Psoas muscle (tissue), 8 donors: ENCODE measurements around the gene CNDP2. TPM values are rescaled to one million over a fixed set of nuclear protein-coding genes. Genes with fewer than 3 reads are reported as not detected.

Experiments used
- ATAC-seq, 4 donors: fragments of 200-7000 bp; cut with Tn5 transposase; one replicate each; pipeline ENCODE4 v1.9.1; 2020; ENCODE audit warnings: moderate library complexity in 3 of 4, mild to moderate bottlenecking in 2 of 4
- DNase-seq, 2 donors: peaks; one replicate each; pipeline ENCODE4 v3.0.0-alpha.2; 2020
- H3K27ac ChIP-seq: fragments of 200-600 bp; one replicate; pipeline ENCODE4 v1.8.0; 2022
- H3K27me3 ChIP-seq, 3 donors: fragments of 200-600 bp in 1 of 3; one replicate each; pipeline versions ENCODE4 v1.6.1 to v1.8.0; 2013 to 2022; ENCODE audit warnings: low read length in 2 of 3, mild to moderate bottlenecking in 2 of 3, moderate library complexity in 1 of 3; ENCODE audit not compliant: insufficient read depth in 3 of 3
- H3K36me3 ChIP-seq, 2 donors: fragments of 200-600 bp in 1 of 2; one replicate each; pipeline versions ENCODE4 v1.6.1 to v1.8.0; 2013 to 2022; ENCODE audit warnings: low read depth in 1 of 2, mild to moderate bottlenecking in 1 of 2, moderate library complexity in 1 of 2; ENCODE audit not compliant: insufficient read depth in 1 of 2
- H3K4me1 ChIP-seq: fragments of 200-600 bp; one replicate; pipeline ENCODE4 v1.8.0; 2022
- H3K4me3 ChIP-seq: fragments of 200-600 bp; one replicate; pipeline ENCODE4 v1.8.0; 2022; ENCODE audit warnings: mild to moderate bottlenecking
- H3K9me3 ChIP-seq: fragments of 200-600 bp; one replicate; pipeline ENCODE4 v1.8.0; 2022
- CTCF ChIP-seq: fragments of 200-600 bp; IDR thresholded peaks from one replicate; pipeline ENCODE4 v1.8.0; 2022; ENCODE audit warnings: antibody characterized with exemption
- WGBS, 3 donors: extraction: QIAGEN DNeasy Blood & Tissue Kit; methylation state at CpG; one replicate each; pipeline versions ENCODE4 v1.1.6 to v1.1.7; 2013; 5-methylcytosine and 5-hydroxymethylcytosine counted together
- intact Hi-C, 2 donors: fragments of 100-400 bp; cut with DNase I; formaldehyde crosslinking; loops; one replicate each; pipeline versions ENCODE4 v1.11.0 to v1.14.2; 2022
- polyA plus RNA-seq, 3 donors: library from polyadenylated mRNA; stranded (reverse); fragments of 200-250 nt; gene quantifications; one replicate each; pipeline ENCODE4 v1.2.3, GENCODE V29; 2013
- total RNA-seq, 4 donors: library from RNA; stranded (reverse); fragmentation: NEBNext Ultra II Directional in 2 of 4; extraction: Animal tissue kit (Norgen Biotek cat#: 25700) in 2 of 4; gene quantifications; one replicate each; pipeline versions ENCODE4 v1.2.1 to v1.2.4, GENCODE V29; 2021 to 2023
- donor health status: healthy with polysubstance abuse.
- donor health status: DM: no; HTN: no; CAD: no; lungs with moderate emphysema.
- donor health status: Bipolar disorder and iron deficiency.
- donor health status: healthy.
- donor health status: DM: yes; HTN: yes; CAD: no.
- donor health status: DM: no; HTN: no; CAD: no.
- donor health status: DM: no; HTN: no; CAD: no.
- donor health status: DM: yes; HTN: yes; CAD: no.

Gene CNDP2
- total and polyA plus RNA-seq, 7 donors = 24.3 to 51.9 (median 41.4) TPM

GRCh38 chr18:74539289-74539688, 43.1 kb downstream of the CNDP2 start:
- no peak for DNase-seq
- no peak for ATAC-seq
- H3K36me3 ChIP-seq = no peaks in the 10 kb centered on the region
- H3K9me3 ChIP-seq = no peaks in the 10 kb centered on the region
- H3K27ac ChIP-seq = no peak overlapping the region
- no peak for TF ChIP-seq CTCF
- WGBS, 3 donors = 77 to 84% (median 78%) methylated on average over 11 of the region's 11 CpGs
- H3K4me1 ChIP-seq = no peaks in the 10 kb centered on the region
- H3K4me3 ChIP-seq = no peak overlapping the region
- intact Hi-C loops = loop anchor here in 1 of 2 donors (10.0 kb wide), 1 partner anchor 64 kb away; no protein-coding TSS in a partner anchor
- peaks cover 0 to 4% (median 0%) of the 10 kb centered on the region in 3 donors for H3K27me3 ChIP-seq

- Histone ChIP-seq H3K9me3 (no peaks in the 10 kb centered on the region), H3K4me3 (no peak overlapping the region), H3K4me1 (no peaks in the 10 kb centered on the region), H3K27me3 (peaks cover 0 to 4% (median 0%) of the 10 kb centered on the region in 3 donors), H3K36me3 (no peaks in the 10 kb centered on the region), H3K27ac (no peak overlapping the region)
- DNase-seq (no peak), ATAC-seq (no peak)
- intact Hi-C loops = loop anchor here in 1 of 2 donors (10.0 kb wide), 1 partner anchor 196 kb away; no protein-coding TSS in a partner anchor
- WGBS, 3 donors = 49 to 54% (median 53%) methylated on average over 20 of the region's 20 CpGs
- no peak for TF ChIP-seq CTCF
These were observed 44.7 kb downstream of the CNDP2 start for GRCh38 chr18:74540652-74541421.

GRCh38 chr18:74541703-74542555, 45.8 kb downstream of the CNDP2 start:
- DNase-seq (no peak), ATAC-seq (no peak)
- Histone ChIP-seq H3K4me3 (no peak overlapping the region), H3K4me1 (no peaks in the 10 kb centered on the region), H3K36me3 (no peaks in the 10 kb centered on the region), H3K9me3 (no peaks in the 10 kb centered on the region), H3K27me3 (peaks cover 0 to 4% (median 0%) of the 10 kb centered on the region in 3 donors), H3K27ac (no peak overlapping the region)
- WGBS, 3 donors = 71 to 81% (median 76%) methylated on average over 15 of the region's 15 CpGs
- intact Hi-C loops = loop anchor here in 1 of 2 donors (10.0 kb wide), 1 partner anchor 197 kb away; no protein-coding TSS in a partner anchor
- no peak for TF ChIP-seq CTCF

GRCh38 chr18:74544898-74545297, 48.7 kb downstream of the CNDP2 start:
- DNase-seq (no peak), ATAC-seq (peak in 1 of 4 donors; percentile 55)
- H3K9me3 ChIP-seq = peaks cover 4% of the 10 kb centered on the region
- peaks cover 0 to 4% (median 0%) of the 10 kb centered on the region in 3 donors for H3K27me3 ChIP-seq
- H3K27ac ChIP-seq = no peak overlapping the region
- TF ChIP-seq CTCF = no peak
- H3K4me1 ChIP-seq = no peaks in the 10 kb centered on the region
- intact Hi-C loops = loop anchor here in 1 of 2 donors (10.0 kb wide), 1 partner anchor 200 kb away; no protein-coding TSS in a partner anchor
- 25 to 30% (median 30%) methylated on average over 8 of the region's 8 CpGs for WGBS, 3 donors
- H3K36me3 ChIP-seq = no peaks in the 10 kb centered on the region
- H3K4me3 ChIP-seq = no peak overlapping the region
